Liver (tissue), 9 donors: ENCODE data around the gene ABCC11. TPM values are rescaled to one million over a fixed set of nuclear protein-coding genes. Genes with fewer than 3 reads are reported as not detected.

Source experiments
- DNase-seq: peaks from one replicate; pipeline ENCODE4 v3.0.0-alpha.2; 2017; ENCODE audit warnings: low spot score
- H3K27ac ChIP-seq, 2 donors: one replicate each; pipeline ENCODE4 v1.7.0; 2013; ENCODE audit warnings: inconsistent platforms in 2 of 2, low read length in 2 of 2, control low read depth in 1 of 2, low read depth in 1 of 2, mild to moderate bottlenecking in 1 of 2
- H3K27me3 ChIP-seq, 4 donors: one replicate each; pipeline versions ENCODE4 v1.6.1 to v1.7.0; 2013; ENCODE audit warnings: low read length in 3 of 4, inconsistent platforms in 1 of 4, mild to moderate bottlenecking in 1 of 4, moderate library complexity in 1 of 4; ENCODE audit not compliant: control insufficient read depth in 4 of 4, insufficient read depth in 4 of 4
- H3K36me3 ChIP-seq, 4 donors: one replicate each; pipeline versions ENCODE4 v1.6.1 to v1.7.0; 2013; ENCODE audit warnings: low read length in 3 of 4, mild to moderate bottlenecking in 3 of 4, low read depth in 1 of 4, moderate library complexity in 1 of 4; ENCODE audit not compliant: control insufficient read depth in 4 of 4, insufficient read depth in 3 of 4
- H3K4me1 ChIP-seq, 4 donors: one replicate each; pipeline versions ENCODE4 v1.6.1 to v1.7.0; 2013; ENCODE audit warnings: low read length in 3 of 4, mild to moderate bottlenecking in 3 of 4, moderate library complexity in 1 of 4; ENCODE audit not compliant: control insufficient read depth in 4 of 4, insufficient read depth in 4 of 4
- H3K4me3 ChIP-seq, 3 donors: one replicate each; pipeline versions ENCODE4 v1.6.1 to v1.7.0; 2013; ENCODE audit warnings: low read length in 3 of 3, control low read depth in 1 of 3, low read depth in 1 of 3, mild to moderate bottlenecking in 1 of 3
- H3K9ac ChIP-seq, 2 donors: one replicate each; pipeline ENCODE4 v1.7.0; 2013; ENCODE audit warnings: low read length in 2 of 2, mild to moderate bottlenecking in 2 of 2, moderate library complexity in 2 of 2, control low read depth in 1 of 2, low read depth in 1 of 2
- H3K9me3 ChIP-seq, 4 donors: one replicate each; pipeline versions ENCODE4 v1.6.1 to v1.7.0; 2013; ENCODE audit warnings: low read length in 3 of 4; ENCODE audit not compliant: control insufficient read depth in 4 of 4
- EGR1 ChIP-seq, 2 donors: IDR thresholded peaks; 2 replicates each; pipeline ENCODE4 v1.6.1; 2016 to 2018; ENCODE audit warnings: antibody characterized with exemption in 2 of 2, low read depth in 2 of 2
- GABPA ChIP-seq, 2 donors: IDR thresholded peaks in 1 of 2; conservative IDR thresholded peaks in 1 of 2; 2 replicates each; pipeline ENCODE4 v1.6.1; 2016; ENCODE audit warnings: antibody characterized with exemption in 2 of 2, mild to moderate bottlenecking in 1 of 2, moderate library complexity in 1 of 2
- HNF4G ChIP-seq: IDR thresholded peaks from 2 replicates; pipeline ENCODE4 v1.6.1; 2016; ENCODE audit warnings: antibody characterized with exemption
- JUND ChIP-seq, 2 donors: IDR thresholded peaks; 2 replicates each; pipeline ENCODE4 v1.6.1; 2016; ENCODE audit warnings: antibody characterized with exemption in 2 of 2
- RAD21 ChIP-seq, 2 donors: IDR thresholded peaks; 2 replicates each; pipeline ENCODE4 v1.6.1; 2016; ENCODE audit warnings: antibody characterized with exemption in 2 of 2, mild to moderate bottlenecking in 2 of 2
- TAF1 ChIP-seq: conservative IDR thresholded peaks from 2 replicates; pipeline ENCODE4 v1.6.1; 2016; ENCODE audit warnings: antibody characterized with exemption, mild to moderate bottlenecking
- WGBS: extraction: QIAGEN DNeasy Blood & Tissue Kit; methylation state at CpG from one replicate; pipeline ENCODE4 v1.1.7; 2013; 5-methylcytosine and 5-hydroxymethylcytosine counted together
- polyA plus RNA-seq, 2 donors: library from polyadenylated mRNA; stranded (reverse) in 1 of 2; unstranded in 1 of 2; fragments of 200-250 nt in 1 of 2; fragments of >200 nt in 1 of 2; fragmentation: Nextera tagmentation in 1 of 2; extraction: Ambion mirVana in 1 of 2; gene quantifications; one replicate each; pipeline versions ENCODE4 v1.2.1 to v1.2.3, GENCODE V29; 2013 to 2015
- total RNA-seq, 2 donors: library from RNA; depleted of rRNA; stranded (reverse); fragments of >200 nt; gene quantifications; one replicate each; pipeline ENCODE4 v1.2.3, GENCODE V29; 2014
- TF ChIP-seq, protein P1 (sequence below): IDR thresholded peaks from 2 replicates; pipeline ENCODE4 v1.6.1; 2016; ENCODE audit warnings: antibody characterized with exemption
- TF ChIP-seq, protein P2 (sequence below): IDR thresholded peaks from 2 replicates; pipeline ENCODE4 v1.6.1; 2016; ENCODE audit warnings: antibody characterized with exemption
- TF ChIP-seq, protein P3 (sequence below): fragments of 150-350 bp; IDR thresholded peaks from 2 replicates; pipeline ENCODE4 v1.5.1; 2017; ENCODE audit warnings: improper control_type of control experiment, low read depth, low read length; ENCODE audit not compliant: missing input control
- donor health status: healthy.
- donor health status: healthy.
- donor health status: healthy.
- donor health status: healthy.
- donor health status: healthy.

ABCC11 gene
- total and polyA plus RNA-seq, 4 donors = 1.4 to 22.3 (median 2.7) TPM

DNA sequence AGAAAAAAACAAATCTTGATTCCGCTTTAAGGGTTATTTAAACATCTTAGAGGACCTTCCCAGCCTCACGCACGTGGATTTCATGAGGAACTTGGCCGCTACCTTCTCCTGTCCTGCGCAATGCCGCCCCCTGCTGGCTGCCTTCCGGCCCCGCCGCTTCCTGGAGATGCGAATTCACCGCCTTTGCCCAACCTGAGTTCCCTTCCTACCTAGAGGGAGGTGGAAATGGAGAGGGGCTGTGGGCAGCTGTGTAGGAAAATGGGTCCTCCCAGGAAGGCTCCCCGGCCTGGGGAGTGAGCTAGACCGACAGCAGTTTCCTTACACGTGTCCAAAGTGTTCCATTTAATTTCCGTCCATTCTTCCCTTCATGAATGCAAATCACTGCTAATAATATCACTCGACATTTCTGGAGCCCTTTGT is 90.5 kb downstream of the ABCC11 start:
- no peak overlapping the region for H3K27ac ChIP-seq
- WGBS = 12% methylated on average over 16 of the region's 16 CpGs

DNA sequence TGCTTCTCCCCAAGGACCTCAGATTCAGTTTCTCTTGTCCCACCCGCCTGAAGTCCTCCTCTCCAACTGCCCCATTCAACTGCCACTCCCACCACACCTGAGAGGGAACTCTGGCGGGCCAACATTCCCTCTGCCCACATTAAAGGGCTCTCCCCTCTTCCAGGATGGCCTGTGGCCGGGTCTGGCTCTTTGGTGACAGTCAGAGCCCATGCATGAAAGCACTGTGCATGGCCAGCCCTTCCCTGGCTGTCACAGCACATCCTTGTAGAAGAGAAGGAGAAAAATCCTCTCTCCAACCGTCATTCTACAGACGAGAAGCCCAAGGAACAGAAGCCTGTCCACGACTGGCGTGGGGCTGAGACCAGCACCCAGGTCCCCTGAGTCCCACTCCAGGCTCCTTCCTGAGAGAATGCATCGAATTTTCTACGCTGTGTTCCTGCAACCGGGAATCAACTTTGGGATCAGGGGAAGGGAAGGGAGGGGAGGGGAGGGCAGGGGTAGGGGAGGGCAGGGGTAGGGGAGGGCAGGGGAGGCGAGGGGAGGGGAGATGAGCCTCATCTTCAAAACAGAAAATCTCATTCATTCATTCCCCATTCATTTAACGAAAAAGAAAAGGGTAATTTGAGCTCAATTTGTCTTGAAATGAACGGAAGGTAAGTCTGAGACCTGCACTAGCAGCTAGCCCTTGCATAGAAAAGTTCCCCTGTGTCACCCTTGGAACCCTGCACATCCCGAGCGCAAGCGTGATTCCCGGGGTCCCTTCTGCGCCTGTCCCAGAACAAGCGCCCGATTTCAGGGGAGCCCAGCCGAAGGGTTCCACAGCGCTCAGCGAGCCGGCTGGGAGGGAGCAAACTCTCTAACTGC is 91.2 kb downstream of the ABCC11 start, which contains the start of gene ABCC12:
TSS of gene ABCC12 (minus strand) at position 68 of the 864 bp plus-strand sequence. CDS start 9,569 bp downstream, outside the sequence.
- WGBS = 56% methylated on average over 24 of the region's 24 CpGs
- no peaks in the 10 kb centered on the region for H3K36me3 ChIP-seq
- TF ChIP-seq, protein P1, sequence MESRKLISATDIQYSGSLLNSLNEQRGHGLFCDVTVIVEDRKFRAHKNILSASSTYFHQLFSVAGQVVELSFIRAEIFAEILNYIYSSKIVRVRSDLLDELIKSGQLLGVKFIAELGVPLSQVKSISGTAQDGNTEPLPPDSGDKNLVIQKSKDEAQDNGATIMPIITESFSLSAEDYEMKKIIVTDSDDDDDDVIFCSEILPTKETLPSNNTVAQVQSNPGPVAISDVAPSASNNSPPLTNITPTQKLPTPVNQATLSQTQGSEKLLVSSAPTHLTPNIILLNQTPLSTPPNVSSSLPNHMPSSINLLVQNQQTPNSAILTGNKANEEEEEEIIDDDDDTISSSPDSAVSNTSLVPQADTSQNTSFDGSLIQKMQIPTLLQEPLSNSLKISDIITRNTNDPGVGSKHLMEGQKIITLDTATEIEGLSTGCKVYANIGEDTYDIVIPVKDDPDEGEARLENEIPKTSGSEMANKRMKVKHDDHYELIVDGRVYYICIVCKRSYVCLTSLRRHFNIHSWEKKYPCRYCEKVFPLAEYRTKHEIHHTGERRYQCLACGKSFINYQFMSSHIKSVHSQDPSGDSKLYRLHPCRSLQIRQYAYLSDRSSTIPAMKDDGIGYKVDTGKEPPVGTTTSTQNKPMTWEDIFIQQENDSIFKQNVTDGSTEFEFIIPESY = no peak
- TF ChIP-seq GABPA (IDR thresholded peaks at IDR 0.05 in 1 of 2, conservative IDR thresholded peaks at IDR 0.05 in 1 of 2) (no peak), HNF4G (no peak), RAD21 (IDR thresholded peaks at IDR 0.05) (no peak), JUND (IDR thresholded peaks at IDR 0.05) (no peak), EGR1 (IDR thresholded peaks at IDR 0.05; ENCODE audit: low read depth in 2 of 2) (no peak), TAF1 (no peak)
- TF ChIP-seq, protein P2, sequence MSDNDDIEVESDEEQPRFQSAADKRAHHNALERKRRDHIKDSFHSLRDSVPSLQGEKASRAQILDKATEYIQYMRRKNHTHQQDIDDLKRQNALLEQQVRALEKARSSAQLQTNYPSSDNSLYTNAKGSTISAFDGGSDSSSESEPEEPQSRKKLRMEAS = no peak
- TF ChIP-seq, protein P3, sequence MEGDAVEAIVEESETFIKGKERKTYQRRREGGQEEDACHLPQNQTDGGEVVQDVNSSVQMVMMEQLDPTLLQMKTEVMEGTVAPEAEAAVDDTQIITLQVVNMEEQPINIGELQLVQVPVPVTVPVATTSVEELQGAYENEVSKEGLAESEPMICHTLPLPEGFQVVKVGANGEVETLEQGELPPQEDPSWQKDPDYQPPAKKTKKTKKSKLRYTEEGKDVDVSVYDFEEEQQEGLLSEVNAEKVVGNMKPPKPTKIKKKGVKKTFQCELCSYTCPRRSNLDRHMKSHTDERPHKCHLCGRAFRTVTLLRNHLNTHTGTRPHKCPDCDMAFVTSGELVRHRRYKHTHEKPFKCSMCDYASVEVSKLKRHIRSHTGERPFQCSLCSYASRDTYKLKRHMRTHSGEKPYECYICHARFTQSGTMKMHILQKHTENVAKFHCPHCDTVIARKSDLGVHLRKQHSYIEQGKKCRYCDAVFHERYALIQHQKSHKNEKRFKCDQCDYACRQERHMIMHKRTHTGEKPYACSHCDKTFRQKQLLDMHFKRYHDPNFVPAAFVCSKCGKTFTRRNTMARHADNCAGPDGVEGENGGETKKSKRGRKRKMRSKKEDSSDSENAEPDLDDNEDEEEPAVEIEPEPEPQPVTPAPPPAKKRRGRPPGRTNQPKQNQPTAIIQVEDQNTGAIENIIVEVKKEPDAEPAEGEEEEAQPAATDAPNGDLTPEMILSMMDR = no peak
- peaks cover 0 to 2% (median 0%) of the 10 kb centered on the region in 4 donors for H3K4me1 ChIP-seq
- H3K9ac ChIP-seq = no peak within 1 kb of the TSS
- no peaks in the 10 kb centered on the region for H3K27me3 ChIP-seq
- no peak within 1 kb of the TSS for H3K27ac ChIP-seq
- no peaks in the 10 kb centered on the region for H3K9me3 ChIP-seq
- DNase-seq = no peak
- no peak within 1 kb of the TSS for H3K4me3 ChIP-seq

More for the DNA sequence above, 90.5 kb downstream of the ABCC11 start:
- H3K9ac ChIP-seq = no peak overlapping the region
- H3K27me3 ChIP-seq = no peaks in the 10 kb centered on the region
- peak; percentile 86 for DNase-seq
- no peak overlapping the region for H3K4me3 ChIP-seq
- TF ChIP-seq, protein P2 = peak; percentile 39
- TF ChIP-seq HNF4G (no peak), RAD21 (IDR thresholded peaks at IDR 0.05) (peak; percentile 82 to 91)
- TF ChIP-seq, protein P3 = peak; percentile 89
- H3K9me3 ChIP-seq = no peaks in the 10 kb centered on the region
- H3K4me1 ChIP-seq = peaks cover 0 to 2% (median 0%) of the 10 kb centered on the region in 4 donors
- no peaks in the 10 kb centered on the region for H3K36me3 ChIP-seq
